ENCODE data around the gene RPS6KA2.

- TF ChIP-seq, protein P1, sequence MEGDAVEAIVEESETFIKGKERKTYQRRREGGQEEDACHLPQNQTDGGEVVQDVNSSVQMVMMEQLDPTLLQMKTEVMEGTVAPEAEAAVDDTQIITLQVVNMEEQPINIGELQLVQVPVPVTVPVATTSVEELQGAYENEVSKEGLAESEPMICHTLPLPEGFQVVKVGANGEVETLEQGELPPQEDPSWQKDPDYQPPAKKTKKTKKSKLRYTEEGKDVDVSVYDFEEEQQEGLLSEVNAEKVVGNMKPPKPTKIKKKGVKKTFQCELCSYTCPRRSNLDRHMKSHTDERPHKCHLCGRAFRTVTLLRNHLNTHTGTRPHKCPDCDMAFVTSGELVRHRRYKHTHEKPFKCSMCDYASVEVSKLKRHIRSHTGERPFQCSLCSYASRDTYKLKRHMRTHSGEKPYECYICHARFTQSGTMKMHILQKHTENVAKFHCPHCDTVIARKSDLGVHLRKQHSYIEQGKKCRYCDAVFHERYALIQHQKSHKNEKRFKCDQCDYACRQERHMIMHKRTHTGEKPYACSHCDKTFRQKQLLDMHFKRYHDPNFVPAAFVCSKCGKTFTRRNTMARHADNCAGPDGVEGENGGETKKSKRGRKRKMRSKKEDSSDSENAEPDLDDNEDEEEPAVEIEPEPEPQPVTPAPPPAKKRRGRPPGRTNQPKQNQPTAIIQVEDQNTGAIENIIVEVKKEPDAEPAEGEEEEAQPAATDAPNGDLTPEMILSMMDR (IDR thresholded peaks at IDR 0.05; ENCODE audit: insufficient read depth, low read length), result no peak
- TF ChIP-seq POLR2AphosphoS5 (IDR thresholded peaks at IDR 0.05; ENCODE audit: low read depth) (no peak), SPI1 (IDR thresholded peaks at IDR 0.05; ENCODE audit: borderline replicate concordance, low read depth) (no peak), REST (IDR thresholded peaks at IDR 0.05; ENCODE audit: insufficient replicate concordance, low read depth) (no peak), GABPA (IDR thresholded peaks at IDR 0.05; ENCODE audit: low read depth) (no peak)
These were observed 134.8 kb downstream of the RPS6KA2 start for GRCh38 chr6:166492092-166492741.

Measured in HL-60 (cell line).